GM12874 (cell line): ENCODE results near the gene IGDCC3.

Source experiments
- TF ChIP-seq, protein P1 (sequence below): IDR thresholded peaks from 2 replicates; pipeline ENCODE4 v1.5.1; 2011; ENCODE audit warnings: low read depth, mild to moderate bottlenecking, control low read depth, low read length, moderate library complexity; ENCODE audit not compliant: insufficient read depth

The IGDCC3 gene

DNA sequence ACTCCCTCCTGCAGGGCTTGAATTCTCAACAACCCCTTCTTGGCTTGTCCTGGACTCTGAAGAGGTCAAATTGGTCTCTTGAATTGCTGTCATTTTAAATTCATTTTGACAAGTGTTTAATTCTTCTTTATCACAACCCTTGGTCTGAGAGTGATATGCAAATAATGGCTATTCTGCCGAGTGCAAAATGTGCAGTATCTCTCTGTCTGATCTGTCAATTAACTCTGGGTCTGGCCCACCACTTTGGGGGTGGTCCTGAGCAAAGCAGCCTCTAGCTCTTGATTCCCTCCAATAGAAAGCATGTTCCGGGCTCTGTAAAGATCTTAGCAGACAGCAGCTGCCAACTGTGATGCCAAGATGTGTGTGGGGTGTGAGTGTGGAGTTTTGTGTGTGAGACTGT lies 2.2 kb upstream of the IGDCC3 start:
- TF ChIP-seq, protein P1, sequence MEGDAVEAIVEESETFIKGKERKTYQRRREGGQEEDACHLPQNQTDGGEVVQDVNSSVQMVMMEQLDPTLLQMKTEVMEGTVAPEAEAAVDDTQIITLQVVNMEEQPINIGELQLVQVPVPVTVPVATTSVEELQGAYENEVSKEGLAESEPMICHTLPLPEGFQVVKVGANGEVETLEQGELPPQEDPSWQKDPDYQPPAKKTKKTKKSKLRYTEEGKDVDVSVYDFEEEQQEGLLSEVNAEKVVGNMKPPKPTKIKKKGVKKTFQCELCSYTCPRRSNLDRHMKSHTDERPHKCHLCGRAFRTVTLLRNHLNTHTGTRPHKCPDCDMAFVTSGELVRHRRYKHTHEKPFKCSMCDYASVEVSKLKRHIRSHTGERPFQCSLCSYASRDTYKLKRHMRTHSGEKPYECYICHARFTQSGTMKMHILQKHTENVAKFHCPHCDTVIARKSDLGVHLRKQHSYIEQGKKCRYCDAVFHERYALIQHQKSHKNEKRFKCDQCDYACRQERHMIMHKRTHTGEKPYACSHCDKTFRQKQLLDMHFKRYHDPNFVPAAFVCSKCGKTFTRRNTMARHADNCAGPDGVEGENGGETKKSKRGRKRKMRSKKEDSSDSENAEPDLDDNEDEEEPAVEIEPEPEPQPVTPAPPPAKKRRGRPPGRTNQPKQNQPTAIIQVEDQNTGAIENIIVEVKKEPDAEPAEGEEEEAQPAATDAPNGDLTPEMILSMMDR, result no peak

DNA sequence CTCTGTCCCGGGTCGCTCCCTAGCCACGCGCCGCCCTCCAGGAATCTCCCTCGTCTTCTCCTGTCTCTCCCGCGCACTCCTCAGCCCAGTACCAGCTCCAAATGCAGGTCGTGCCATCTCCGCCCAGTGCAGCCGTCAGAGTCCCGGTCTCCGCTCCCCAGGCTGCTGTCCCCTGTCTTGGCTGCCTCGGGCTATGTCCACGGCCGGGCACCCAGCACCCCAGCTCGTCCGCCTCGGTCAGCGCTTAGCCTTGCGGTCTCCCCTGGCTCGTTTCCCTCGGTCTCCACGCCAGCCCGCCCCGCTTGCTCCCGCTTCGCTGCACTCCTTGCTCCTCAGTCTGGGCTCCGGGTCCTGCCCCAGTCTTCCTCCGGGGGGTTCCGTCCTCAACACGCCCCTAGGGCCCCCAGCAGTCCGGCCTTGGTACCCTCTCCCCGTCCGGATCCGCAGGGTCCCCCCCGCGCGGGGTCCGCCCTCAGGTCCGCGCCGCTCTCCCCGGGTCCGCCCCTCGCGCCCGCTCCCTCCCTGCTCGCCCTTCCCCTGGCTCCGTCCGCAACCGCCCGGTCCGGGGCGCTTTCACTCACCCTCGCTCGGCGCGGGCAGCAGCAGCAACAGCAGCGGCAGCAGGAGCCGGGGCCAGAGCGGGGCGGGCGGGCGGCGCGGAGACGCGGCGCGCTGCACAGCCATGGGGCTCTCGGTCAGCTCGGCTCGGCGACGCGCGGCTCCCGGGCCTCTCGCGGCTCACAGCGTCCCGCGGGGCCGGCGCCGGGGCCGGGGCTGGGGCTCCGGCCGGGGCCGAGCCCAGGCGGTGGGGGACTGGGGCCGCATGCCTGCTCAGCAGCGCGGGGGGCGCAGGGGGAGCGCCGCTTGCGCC lies 462 bp downstream of the IGDCC3 start:
- TF ChIP-seq, protein P1, result no peak

DNA sequence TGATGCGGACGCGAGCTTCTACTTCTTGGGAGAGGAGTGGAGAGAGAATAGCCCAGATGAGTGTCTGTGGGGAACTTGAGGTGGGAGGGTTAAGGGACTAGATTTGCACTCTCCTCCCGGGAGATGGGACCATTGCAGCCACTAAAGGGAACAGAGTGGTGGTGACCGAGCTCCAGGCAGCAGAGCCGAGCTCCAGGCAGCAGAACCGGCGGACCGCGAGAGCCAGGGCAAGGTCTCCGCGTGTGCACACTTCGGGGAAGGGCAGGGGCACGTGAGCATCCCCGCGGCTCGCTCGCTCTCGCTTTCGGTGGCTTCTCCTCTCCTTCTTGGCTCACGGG lies 1.1 kb downstream of the IGDCC3 start:
- TF ChIP-seq, protein P1, result no peak

DNA sequence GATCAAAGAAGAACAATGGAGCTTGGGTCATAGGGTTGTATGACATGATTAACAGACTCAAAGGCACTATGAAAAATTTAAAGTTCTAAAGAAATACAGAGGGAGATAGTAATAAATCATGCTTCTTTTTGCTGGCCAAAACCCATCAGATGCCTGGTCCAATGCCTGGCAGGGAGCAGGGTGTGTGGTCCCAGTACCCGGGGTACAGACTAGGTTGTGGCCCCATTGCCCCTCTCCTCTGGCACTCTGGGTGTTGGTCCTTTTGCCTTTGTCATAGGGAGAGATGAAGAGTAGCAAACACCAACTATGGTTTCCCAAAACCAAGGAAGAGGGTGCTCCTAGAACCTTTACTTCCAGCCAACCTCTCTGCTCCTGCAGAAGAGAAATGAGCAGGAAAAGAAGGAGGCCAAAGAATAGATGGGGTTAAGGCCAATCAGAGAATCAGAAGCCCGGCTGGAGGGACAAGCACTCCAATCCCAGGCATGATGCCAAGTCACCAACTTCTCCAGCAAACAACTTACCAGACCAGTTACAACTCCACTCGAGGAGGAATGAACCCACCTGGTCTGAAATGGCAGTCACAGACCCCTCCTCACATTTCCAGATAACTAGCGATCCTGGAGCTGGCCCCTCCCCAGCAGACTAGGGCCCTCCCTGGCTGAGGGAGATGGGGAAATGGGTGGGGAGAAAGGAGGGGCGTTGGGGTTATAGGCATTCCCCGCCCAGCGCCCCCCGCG lies 1.8 kb downstream of the IGDCC3 start:
- TF ChIP-seq, protein P1, result no peak

DNA sequence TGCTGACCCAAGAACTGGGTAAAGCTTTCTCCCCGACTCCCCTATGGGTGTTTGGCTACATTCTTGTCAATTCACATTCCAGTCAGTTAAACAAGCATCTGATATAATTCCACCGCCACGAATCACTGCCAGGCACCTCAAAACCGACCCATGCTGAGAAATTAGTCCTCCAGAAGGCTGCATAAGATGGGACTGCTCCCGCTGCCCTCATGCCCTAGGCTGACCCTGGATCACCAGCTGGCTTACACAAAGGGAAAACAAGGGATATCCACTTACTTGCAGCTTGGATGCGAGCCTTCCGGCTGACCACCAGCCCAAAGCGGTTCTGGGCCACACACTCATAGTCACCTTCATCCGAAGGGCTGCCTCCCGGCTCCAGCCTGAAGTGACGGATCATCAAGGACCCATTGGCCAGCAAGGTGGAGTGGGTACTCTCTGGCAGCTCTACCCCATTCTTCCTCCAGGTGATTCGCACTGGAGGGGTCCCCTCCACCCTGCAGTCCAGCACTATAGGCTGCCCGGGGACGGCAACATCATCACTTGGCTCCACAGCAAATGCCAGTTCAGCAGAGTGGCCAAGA lies 2.9 kb downstream of the IGDCC3 start:
- TF ChIP-seq, protein P1, result no peak

DNA sequence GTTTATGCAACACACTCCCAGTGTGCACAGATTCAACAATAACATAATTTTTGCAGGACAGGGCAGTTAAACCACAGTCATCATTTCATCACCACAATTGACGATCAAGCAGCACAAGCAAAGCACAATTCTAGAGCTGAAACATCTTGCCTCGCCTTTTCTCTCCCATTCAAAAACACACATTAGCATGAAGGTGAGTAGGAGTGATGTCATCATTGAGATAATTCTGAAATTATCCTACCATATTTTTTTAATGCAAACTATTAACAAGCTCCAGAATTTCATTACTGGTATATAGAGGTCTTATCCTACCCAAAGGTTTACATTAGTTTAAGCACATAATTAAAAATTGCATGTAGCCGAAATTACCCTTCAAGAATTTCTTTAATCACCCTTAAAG lies 3.5 kb downstream of the IGDCC3 start:
- TF ChIP-seq, protein P1, result no peak

DNA sequence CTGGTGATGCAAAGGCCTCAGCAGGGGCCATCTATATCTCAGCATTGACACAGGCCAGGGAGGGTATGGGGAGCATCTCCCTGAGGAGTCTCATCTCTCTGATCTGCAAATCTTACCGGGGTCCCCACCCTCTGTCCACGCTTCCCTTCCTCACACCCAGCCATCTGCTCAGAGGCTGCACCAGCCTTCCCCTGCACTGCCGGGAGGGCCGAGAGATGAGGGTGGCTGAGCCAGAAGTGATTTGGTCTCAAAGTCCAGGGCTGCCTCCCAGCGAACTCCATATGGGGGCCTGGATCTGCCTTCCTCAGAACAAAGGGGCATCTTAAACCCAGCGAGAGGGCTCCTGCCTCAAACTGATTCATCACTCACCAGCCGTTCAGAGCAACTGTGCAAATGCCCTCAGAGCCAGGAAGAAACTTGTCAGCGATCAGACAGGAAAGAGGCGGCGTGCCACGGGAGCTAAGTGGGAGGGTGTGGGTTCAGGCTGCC lies 4.6 kb downstream of the IGDCC3 start:
- TF ChIP-seq, protein P1, result no peak
